Chondrocyte (in vitro differentiated cells): Measurements from ENCODE around the gene NSL1. TPM values are rescaled to one million over a fixed set of nuclear protein-coding genes. Genes with fewer than 3 reads are reported as not detected.
"Not testable (repeated sequence)": the region's sequence is repeated elsewhere in the genome, so short reads cannot be mapped to it uniquely, and the experiment has no call there.

Experiments
- DNase-seq: peaks from one replicate; pipeline ENCODE4 v3.0.0; 2021; ENCODE audit warnings: mixed read lengths, low spot score
- H3K27ac Mint-ChIP-seq: one replicate; pipeline ENCODE4 v1.8.0; 2021; ENCODE audit warnings: mild to moderate bottlenecking, moderate library complexity, mixed read lengths; ENCODE audit not compliant: unreplicated experiment
- H3K27me3 Mint-ChIP-seq: 2 replicates; pipeline ENCODE4 v1.8.0; 2021; ENCODE audit warnings: low read depth, mixed read lengths
- H3K36me3 Mint-ChIP-seq: 2 replicates; pipeline ENCODE4 v1.8.0; 2021; ENCODE audit warnings: low read depth, mixed read lengths
- H3K4me1 Mint-ChIP-seq: 2 replicates; pipeline ENCODE4 v1.8.0; 2021; ENCODE audit warnings: low read depth, mild to moderate bottlenecking, mixed read lengths
- H3K4me3 Mint-ChIP-seq: one replicate; pipeline ENCODE4 v1.8.0; 2021; ENCODE audit warnings: mild to moderate bottlenecking, moderate library complexity, mixed read lengths; ENCODE audit not compliant: unreplicated experiment
- H3K9me3 Mint-ChIP-seq: 2 replicates; pipeline ENCODE4 v1.8.0; 2021; ENCODE audit warnings: low read depth, mixed read lengths
- total RNA-seq: library from RNA; stranded (reverse); gene quantifications from 3 replicates; pipeline ENCODE4 v1.2.1, GENCODE V29; 2021
- TF ChIP-seq, protein P1 (sequence below): fragments of 200-600 bp; sonication (generic); IDR thresholded peaks from 2 replicates; pipeline ENCODE4 v1.5.0; 2021; ENCODE audit warnings: antibody characterized with exemption, mild to moderate bottlenecking, moderate library complexity

NSL1 gene
- total RNA-seq, 1 donor from 2014 or later = 20.0 TPM

DNA sequence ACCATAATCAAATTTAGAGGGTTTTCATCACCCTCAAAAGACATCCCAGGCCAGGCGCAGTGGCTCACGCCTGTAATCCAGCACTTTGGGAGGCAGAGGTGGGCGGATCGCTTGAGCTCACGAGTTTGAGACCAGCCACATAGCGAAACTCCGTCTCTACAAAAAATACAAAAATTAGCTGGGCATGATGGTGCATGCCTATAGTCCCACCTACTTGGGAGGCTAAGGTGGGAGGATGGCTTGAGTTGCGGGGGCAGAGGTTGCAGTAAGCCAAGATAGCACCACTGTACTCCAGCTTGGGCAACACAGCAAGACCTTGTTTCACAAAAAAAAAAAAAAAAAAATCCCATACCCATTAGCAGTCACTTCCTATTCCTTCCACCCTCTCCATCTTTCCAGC is 58.5 kb downstream of the NSL1 start:
- Mint-ChIP-seq H3K4me3 (no peak overlapping the region), H3K36me3 (peaks cover 3% of the 10 kb centered on the region), H3K27me3 (no peaks in the 10 kb centered on the region), H3K9me3 (no peaks in the 10 kb centered on the region), H3K27ac (no peak overlapping the region), H3K4me1 (no peaks in the 10 kb centered on the region)
- DNase-seq = no peak
- TF ChIP-seq, protein P1, sequence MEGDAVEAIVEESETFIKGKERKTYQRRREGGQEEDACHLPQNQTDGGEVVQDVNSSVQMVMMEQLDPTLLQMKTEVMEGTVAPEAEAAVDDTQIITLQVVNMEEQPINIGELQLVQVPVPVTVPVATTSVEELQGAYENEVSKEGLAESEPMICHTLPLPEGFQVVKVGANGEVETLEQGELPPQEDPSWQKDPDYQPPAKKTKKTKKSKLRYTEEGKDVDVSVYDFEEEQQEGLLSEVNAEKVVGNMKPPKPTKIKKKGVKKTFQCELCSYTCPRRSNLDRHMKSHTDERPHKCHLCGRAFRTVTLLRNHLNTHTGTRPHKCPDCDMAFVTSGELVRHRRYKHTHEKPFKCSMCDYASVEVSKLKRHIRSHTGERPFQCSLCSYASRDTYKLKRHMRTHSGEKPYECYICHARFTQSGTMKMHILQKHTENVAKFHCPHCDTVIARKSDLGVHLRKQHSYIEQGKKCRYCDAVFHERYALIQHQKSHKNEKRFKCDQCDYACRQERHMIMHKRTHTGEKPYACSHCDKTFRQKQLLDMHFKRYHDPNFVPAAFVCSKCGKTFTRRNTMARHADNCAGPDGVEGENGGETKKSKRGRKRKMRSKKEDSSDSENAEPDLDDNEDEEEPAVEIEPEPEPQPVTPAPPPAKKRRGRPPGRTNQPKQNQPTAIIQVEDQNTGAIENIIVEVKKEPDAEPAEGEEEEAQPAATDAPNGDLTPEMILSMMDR = no peak

DNA sequence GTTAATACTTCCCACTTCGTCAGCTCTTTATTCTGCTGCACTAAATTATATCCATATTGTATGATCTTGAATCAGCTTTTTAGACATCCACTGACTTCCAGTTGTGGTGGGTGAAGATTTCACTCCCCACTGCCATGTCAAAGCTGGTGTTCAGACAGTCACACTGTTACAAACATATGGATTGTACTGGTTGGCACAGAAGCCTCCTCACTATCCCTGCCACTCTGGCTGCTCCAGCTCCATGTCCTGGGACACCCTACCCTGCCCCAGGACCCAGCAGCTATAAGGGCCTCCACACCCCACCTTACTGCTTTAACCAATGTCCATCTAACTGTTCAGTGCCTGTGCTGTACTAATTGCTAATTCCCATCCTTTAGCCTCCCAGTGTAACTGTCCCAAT is 59.9 kb downstream of the NSL1 start:
- DNase-seq = no peak
- no peaks in the 10 kb centered on the region for H3K27me3 Mint-ChIP-seq
- peaks cover 3% of the 10 kb centered on the region for H3K36me3 Mint-ChIP-seq
- TF ChIP-seq, protein P1 = no peak
- no peaks in the 10 kb centered on the region for H3K9me3 Mint-ChIP-seq
- H3K27ac Mint-ChIP-seq = no peak overlapping the region
- no peaks in the 10 kb centered on the region for H3K4me1 Mint-ChIP-seq
- H3K4me3 Mint-ChIP-seq = no peak overlapping the region

DNA sequence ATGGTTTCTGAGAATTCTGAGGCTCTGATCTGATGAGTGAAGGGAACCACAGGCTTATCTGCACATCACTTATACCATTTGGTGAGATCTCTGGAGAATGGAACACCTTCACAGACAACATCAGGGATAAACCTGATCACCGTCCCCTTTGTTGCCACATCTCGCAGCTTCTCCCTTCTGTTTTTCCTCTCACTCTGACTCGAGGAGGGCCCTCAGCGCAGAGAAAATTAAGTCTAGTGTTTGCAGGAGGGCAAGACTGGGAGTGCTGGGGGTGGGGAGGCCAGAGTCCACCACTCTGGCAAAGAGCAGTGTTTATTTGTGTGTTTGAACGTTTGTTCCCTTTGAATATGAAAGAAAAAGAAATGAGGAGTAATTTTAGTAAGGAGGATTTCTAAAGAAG is 63.0 kb downstream of the NSL1 start:
- Mint-ChIP-seq H3K27me3 (no peaks in the 10 kb centered on the region), H3K9me3 (no peaks in the 10 kb centered on the region), H3K27ac (no peak overlapping the region), H3K4me1 (no peaks in the 10 kb centered on the region), H3K4me3 (no peak overlapping the region), H3K36me3 (peaks cover 2% of the 10 kb centered on the region)
- DNase-seq = no peak
- TF ChIP-seq, protein P1 = no peak

- Mint-ChIP-seq H3K36me3 (no peaks in the 10 kb centered on the region), H3K4me1 (no peaks in the 10 kb centered on the region), H3K4me3 (no peak overlapping the region), H3K27me3 (no peaks in the 10 kb centered on the region), H3K27ac (no peak overlapping the region), H3K9me3 (peaks cover 2% of the 10 kb centered on the region)
- TF ChIP-seq, protein P1 = no peak
- no peak for DNase-seq
Observed at GRCh38 chr1:212727386-212728181, 64.0 kb downstream of the NSL1 start.

DNA sequence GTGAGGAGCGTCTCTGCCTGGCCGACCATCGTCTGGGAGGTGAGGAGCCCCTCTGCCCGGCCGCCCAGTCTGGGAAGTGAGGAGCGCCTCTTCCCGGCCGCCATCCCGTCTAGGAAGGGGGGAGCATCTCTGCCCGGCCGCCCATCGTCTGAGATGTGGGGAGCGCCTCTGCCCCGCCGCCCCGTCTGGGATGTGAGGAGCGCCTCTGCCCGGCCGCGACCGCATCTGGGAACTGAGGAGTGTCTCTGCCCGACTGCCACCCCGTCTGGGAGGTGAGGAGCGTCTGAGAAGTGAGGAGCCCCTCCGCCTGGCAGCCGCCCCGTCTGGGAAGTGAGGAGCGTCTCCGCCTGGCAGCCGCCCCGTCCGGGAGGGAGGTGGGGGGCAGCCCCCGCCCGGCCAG is 66.9 kb downstream of the NSL1 start:
- not testable (repeated sequence) for H3K27ac Mint-ChIP-seq, H3K4me3 Mint-ChIP-seq, DNase-seq, H3K4me1 Mint-ChIP-seq, H3K36me3 Mint-ChIP-seq, H3K27me3 Mint-ChIP-seq, H3K9me3 Mint-ChIP-seq
